Measurements from ENCODE around the gene CALY.

Gene CALY

GRCh38 chr10:133299738-133300137, 37.0 kb downstream of the CALY start:
- no peak for DNase-seq (ENCODE audit: extremely low spot score)
- no peak for TF ChIP-seq ELF4 (IDR thresholded peaks at IDR 0.05)
- no peak for TF ChIP-seq L3MBTL2 (conservative IDR thresholded peaks at IDR 0.05)
- no peak for TF ChIP-seq BHLHE40 (IDR thresholded peaks at IDR 0.05; ENCODE audit: borderline replicate concordance)
- TF ChIP-seq ARNT (IDR thresholded peaks at IDR 0.05) = no peak
- no peak for TF ChIP-seq FOXA1 (IDR thresholded peaks at IDR 0.05)
- TF ChIP-seq HDGF (IDR thresholded peaks at IDR 0.05; ENCODE audit: borderline replicate concordance) = no peak
- no peak for TF ChIP-seq SP1 (IDR thresholded peaks at IDR 0.05)
- no peak for TF ChIP-seq FOXM1 (IDR thresholded peaks at IDR 0.05; ENCODE audit: borderline replicate concordance)
- no peak for TF ChIP-seq TARDBP (IDR thresholded peaks at IDR 0.05)
- TF ChIP-seq NFRKB (IDR thresholded peaks at IDR 0.05) = no peak
- CTCF ChIA-PET = no interaction called here
- POLR2A ChIA-PET = no interaction called here

- TF ChIP-seq FOXK2 (IDR thresholded peaks at IDR 0.05) = no peak
- TF ChIP-seq ELF4 (IDR thresholded peaks at IDR 0.05) = no peak
- TF ChIP-seq BHLHE40 (IDR thresholded peaks at IDR 0.05; ENCODE audit: borderline replicate concordance) = no peak
- no peak for TF ChIP-seq CTBP1 (IDR thresholded peaks at IDR 0.05; ENCODE audit: borderline replicate concordance)
- TF ChIP-seq FOXA1 (IDR thresholded peaks at IDR 0.05) = no peak
- TF ChIP-seq HDGF (IDR thresholded peaks at IDR 0.05; ENCODE audit: borderline replicate concordance) = no peak
- TF ChIP-seq LEF1 (IDR thresholded peaks at IDR 0.05; ENCODE audit: borderline replicate concordance) = no peak
- no peak for TF ChIP-seq NFRKB (IDR thresholded peaks at IDR 0.05)
- no peak for TF ChIP-seq SP1 (IDR thresholded peaks at IDR 0.05)
- no peak for TF ChIP-seq FOXM1 (IDR thresholded peaks at IDR 0.05; ENCODE audit: borderline replicate concordance)
- TF ChIP-seq L3MBTL2 (conservative IDR thresholded peaks at IDR 0.05) = no peak
- no peak for TF ChIP-seq TARDBP (IDR thresholded peaks at IDR 0.05)
- TF ChIP-seq SUZ12 (IDR thresholded peaks at IDR 0.05) = no peak
- no peak for TF ChIP-seq PKNOX1 (IDR thresholded peaks at IDR 0.05)
- TF ChIP-seq ZNF384 (IDR thresholded peaks at IDR 0.05) = no peak
- no peak for TF ChIP-seq ARNT (IDR thresholded peaks at IDR 0.05)
- POLR2A ChIA-PET = no interaction called here
- CTCF ChIA-PET = no interaction called here
- no peak for DNase-seq (ENCODE audit: extremely low spot score)
Measured at GRCh38 chr10:133299224-133299623, 37.5 kb downstream of the CALY start.

DNA sequence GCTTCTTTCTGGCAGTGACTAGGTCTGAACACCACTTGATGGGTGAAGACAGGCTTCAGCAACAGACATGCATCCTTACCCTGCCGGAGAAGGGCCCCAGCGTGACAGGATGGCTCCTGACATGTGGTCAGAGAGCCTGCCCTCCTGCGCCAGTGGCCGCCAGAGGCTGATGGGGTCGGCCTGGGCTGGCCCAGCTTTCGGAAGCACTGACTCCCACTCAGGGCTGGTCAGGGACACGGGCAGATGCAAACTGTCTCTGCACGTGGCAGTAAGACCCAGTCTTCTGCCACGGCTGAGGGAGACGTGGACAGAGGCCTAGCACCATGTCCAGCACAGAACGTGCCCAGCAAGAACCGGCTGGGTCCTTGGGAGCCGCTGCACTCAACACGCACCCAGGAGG, 38.2 kb downstream of the CALY start:
- DNase-seq (ENCODE audit: extremely low spot score) = no peak
- ChIA-PET POLR2A (no interaction called here), CTCF (no interaction called here)
- TF ChIP-seq BHLHE40 (IDR thresholded peaks at IDR 0.05; ENCODE audit: borderline replicate concordance) = no peak
- no peak for TF ChIP-seq ELF4 (IDR thresholded peaks at IDR 0.05)
- no peak for TF ChIP-seq HDGF (IDR thresholded peaks at IDR 0.05; ENCODE audit: borderline replicate concordance)
- TF ChIP-seq SP1 (IDR thresholded peaks at IDR 0.05) = no peak
- no peak for TF ChIP-seq ZNF384 (IDR thresholded peaks at IDR 0.05)
- TF ChIP-seq L3MBTL2 (conservative IDR thresholded peaks at IDR 0.05) = no peak
- TF ChIP-seq FOXK2 (IDR thresholded peaks at IDR 0.05) = no peak
- TF ChIP-seq FOXA1 (IDR thresholded peaks at IDR 0.05) = no peak
- no peak for TF ChIP-seq SUZ12 (IDR thresholded peaks at IDR 0.05)
- no peak for TF ChIP-seq TARDBP (IDR thresholded peaks at IDR 0.05)
- no peak for TF ChIP-seq PKNOX1 (IDR thresholded peaks at IDR 0.05)
- no peak for TF ChIP-seq ARNT (IDR thresholded peaks at IDR 0.05)
- no peak for TF ChIP-seq CTBP1 (IDR thresholded peaks at IDR 0.05; ENCODE audit: borderline replicate concordance)
- no peak for TF ChIP-seq NFRKB (IDR thresholded peaks at IDR 0.05)
- TF ChIP-seq LEF1 (IDR thresholded peaks at IDR 0.05; ENCODE audit: borderline replicate concordance) = no peak
- TF ChIP-seq FOXM1 (IDR thresholded peaks at IDR 0.05; ENCODE audit: borderline replicate concordance) = no peak

- POLR2A ChIA-PET = no interaction called here
- no peak for TF ChIP-seq FOXA1 (IDR thresholded peaks at IDR 0.05)
- no peak for TF ChIP-seq SP1 (IDR thresholded peaks at IDR 0.05)
- no peak for TF ChIP-seq PKNOX1 (IDR thresholded peaks at IDR 0.05)
- TF ChIP-seq TARDBP (IDR thresholded peaks at IDR 0.05) = no peak
- CTCF ChIA-PET = no interaction called here
- no peak for DNase-seq (ENCODE audit: extremely low spot score)
Measured at GRCh38 chr10:133297504-133297903, 39.2 kb downstream of the CALY start.

DNA sequence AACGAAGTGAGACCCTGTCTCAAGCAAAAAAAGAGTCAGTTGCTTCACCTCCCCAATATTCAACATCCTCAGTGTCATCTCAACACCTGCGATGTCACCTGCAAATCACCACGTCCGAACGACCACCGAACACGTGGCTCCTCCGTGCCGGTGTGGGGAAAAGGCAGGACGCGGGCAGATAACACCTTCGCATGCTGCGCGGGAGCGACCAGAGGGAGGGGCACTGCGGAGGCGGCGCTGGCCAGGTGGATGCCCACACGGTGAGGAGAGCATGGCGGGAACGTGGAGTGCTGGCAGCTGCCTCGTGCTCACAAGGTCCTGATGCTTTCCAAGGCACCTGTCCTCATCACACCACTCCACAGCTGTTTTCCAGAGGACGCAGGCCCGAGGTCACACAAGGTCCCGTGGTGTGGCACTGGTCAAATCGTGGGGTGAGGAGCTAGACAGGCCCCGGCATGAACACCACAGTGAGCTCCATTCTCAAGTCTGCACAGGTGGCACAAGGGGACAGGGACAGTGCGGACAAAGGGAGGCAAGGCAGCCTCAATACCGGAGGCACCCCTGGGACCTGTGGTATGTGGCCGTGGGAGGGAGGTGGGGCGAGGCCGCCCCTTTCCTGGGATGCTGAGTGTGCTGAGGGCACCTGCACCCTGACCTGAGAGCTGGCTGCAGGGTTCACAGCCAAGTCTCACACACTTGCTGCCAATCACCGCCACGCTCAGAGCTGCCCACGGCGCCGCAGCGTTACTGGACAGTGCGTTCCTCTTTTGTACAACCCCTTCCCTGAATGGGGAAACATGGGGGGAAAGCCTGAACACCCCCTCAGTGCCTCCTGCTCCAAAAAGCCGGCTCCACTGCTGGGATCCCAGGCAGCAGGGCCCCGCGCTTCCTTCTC, 41.0 kb downstream of the CALY start:
- CTCF ChIA-PET = no interaction called here
- POLR2A ChIA-PET = interaction anchor here (0.6 kb wide), 1 partner anchor 29 kb away, joined by 3 read pairs; no protein-coding TSS in a partner anchor

More for the DNA sequence above, 41.0 kb downstream of the CALY start:
- DNase-seq (ENCODE audit: extremely low spot score) = no peak
- TF ChIP-seq LEF1 (IDR thresholded peaks at IDR 0.05; ENCODE audit: borderline replicate concordance) = no peak
- no peak for TF ChIP-seq FOXA1 (IDR thresholded peaks at IDR 0.05)
- TF ChIP-seq L3MBTL2 (conservative IDR thresholded peaks at IDR 0.05) = no peak
- no peak for TF ChIP-seq FOXM1 (IDR thresholded peaks at IDR 0.05; ENCODE audit: borderline replicate concordance)
- TF ChIP-seq ARNT (IDR thresholded peaks at IDR 0.05) = no peak
- TF ChIP-seq ZNF384 (IDR thresholded peaks at IDR 0.05) = no peak
- TF ChIP-seq TARDBP (IDR thresholded peaks at IDR 0.05) = no peak
- no peak for TF ChIP-seq HDGF (IDR thresholded peaks at IDR 0.05; ENCODE audit: borderline replicate concordance)
- TF ChIP-seq PKNOX1 (IDR thresholded peaks at IDR 0.05) = no peak
- no peak for TF ChIP-seq SUZ12 (IDR thresholded peaks at IDR 0.05)
- no peak for TF ChIP-seq FOXK2 (IDR thresholded peaks at IDR 0.05)
- no peak for TF ChIP-seq NFRKB (IDR thresholded peaks at IDR 0.05)
- no peak for TF ChIP-seq ELF4 (IDR thresholded peaks at IDR 0.05)
- no peak for TF ChIP-seq SP1 (IDR thresholded peaks at IDR 0.05)
- no peak for TF ChIP-seq CTBP1 (IDR thresholded peaks at IDR 0.05; ENCODE audit: borderline replicate concordance)
